ENCODE results near the gene KCNMB2.

Gene KCNMB2

DNA sequence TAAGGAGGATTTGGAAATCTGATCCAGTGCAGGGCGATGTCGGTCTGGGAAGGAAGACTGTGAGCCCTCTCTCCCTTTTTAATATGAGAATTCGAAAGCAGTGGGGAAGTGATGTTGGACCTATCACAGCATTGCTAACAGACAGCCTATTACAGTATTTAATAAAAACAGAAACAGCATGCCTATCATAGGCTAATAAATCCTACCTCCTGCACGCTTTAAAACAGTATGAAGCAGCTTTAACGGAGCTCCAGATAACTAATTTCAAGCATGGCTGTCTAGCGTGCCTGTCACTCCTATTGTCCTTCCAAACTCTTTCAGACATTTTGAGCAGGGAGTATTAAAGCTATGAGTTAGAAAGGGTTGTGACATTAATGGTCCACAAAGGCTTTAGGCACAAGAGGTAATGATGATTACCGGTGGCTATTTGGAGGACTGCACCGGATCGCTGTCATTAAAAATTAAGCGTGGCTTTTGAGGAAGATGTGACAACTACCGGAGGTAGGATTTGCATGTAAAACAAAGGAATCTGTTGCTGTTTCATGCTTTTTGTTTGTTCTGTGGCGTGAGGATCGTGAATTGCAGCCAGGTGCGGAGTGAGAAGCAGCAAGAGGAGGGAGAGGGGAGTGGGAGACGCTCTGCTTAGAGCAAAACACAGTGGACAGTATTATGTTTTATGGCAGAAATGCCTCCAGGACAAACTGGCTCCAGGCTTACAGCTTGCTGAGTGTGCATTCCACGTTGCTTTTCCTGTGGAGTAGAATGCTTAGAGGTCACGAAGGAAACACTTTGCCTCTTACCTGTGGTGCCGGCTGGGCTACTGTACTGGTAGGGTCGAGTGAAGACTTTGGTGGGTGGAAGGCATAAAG is at the start of gene KCNMB2:
KCNMB2 (plus strand) TSS at position 226 of the 869 bp plus-strand sequence.
- H3K4me3 Mint-ChIP-seq, result peak within 1 kb of the TSS; percentile 25
- no peak within 1 kb of the TSS for H3K27ac Mint-ChIP-seq
- H3K27me3 Mint-ChIP-seq, result peaks cover 49% of the 10 kb centered on the region
- H3K36me3 Mint-ChIP-seq (ENCODE audit: low read depth), result no peaks in the 10 kb centered on the region
- peaks cover 1% of the 10 kb centered on the region for H3K9me3 Mint-ChIP-seq
- peaks cover 4% of the 10 kb centered on the region for H3K4me1 Mint-ChIP-seq (ENCODE audit: low read depth)

DNA sequence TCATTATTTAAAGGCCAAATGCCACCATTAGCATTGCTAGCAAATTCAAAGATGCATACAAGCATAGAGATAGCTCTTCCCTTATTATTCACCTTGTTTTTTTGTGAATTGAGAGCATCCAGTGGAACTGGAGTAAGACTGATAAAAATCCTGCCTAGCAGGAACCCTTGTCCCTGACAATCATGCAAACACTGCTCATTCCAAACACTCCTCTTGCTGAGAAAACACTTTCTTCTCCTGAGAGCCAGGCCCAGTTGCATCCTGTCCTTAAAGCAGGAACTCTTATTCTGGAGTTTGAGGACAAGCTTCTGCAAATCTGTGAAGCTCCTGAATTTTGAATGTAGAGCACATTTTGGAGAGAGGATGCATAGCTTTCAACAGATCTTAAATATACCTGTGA is 49.3 kb upstream of the KCNMB2 start:
- Mint-ChIP-seq H3K27ac (no peak overlapping the region), H3K9me3 (no peaks in the 10 kb centered on the region), H3K36me3 (ENCODE audit: low read depth) (no peaks in the 10 kb centered on the region), H3K4me1 (ENCODE audit: low read depth) (no peaks in the 10 kb centered on the region), H3K27me3 (peaks cover 11% of the 10 kb centered on the region), H3K4me3 (no peak overlapping the region)

DNA sequence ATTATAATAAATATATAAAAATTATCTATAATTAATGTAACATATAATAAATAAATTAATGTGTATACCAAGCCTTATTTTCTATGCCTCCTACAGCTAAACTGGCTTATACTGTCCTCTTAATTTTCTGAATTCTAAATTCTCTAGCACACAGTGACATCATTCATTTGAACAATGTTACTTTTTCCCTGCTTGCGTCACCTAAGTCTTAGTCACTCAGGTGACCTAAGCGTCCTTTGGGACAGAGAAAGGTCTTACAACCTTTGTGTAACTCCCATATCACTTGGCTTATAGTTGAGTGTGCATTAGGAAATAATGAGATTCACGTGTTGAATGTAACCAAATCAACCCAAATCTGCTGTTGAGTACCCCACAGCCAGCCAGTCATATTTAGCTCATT is 48.5 kb upstream of the KCNMB2 start:
- Mint-ChIP-seq H3K4me3 (no peak overlapping the region), H3K36me3 (ENCODE audit: low read depth) (no peaks in the 10 kb centered on the region), H3K4me1 (ENCODE audit: low read depth) (no peaks in the 10 kb centered on the region), H3K9me3 (no peaks in the 10 kb centered on the region), H3K27me3 (peaks cover 7% of the 10 kb centered on the region), H3K27ac (no peak overlapping the region)

DNA sequence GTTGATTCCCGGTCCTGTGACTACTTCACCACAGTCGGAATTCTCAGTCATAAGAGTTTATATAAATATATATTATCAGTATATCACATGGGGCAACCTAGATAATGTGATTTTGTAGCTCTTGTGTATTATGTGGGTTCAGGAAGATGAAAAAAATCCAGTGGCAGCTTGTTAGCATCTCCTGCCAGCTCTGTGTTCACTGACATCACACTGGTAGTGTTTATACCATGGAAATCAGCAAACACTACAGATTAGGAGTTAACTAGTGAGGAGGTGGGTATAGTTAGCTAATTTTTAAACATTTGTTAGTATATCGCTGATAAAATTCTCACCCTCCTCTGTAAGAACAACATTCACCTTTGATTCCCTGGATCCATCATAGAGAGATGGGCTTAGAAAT is 44.5 kb upstream of the KCNMB2 start:
- Mint-ChIP-seq H3K27ac (no peak overlapping the region), H3K4me1 (ENCODE audit: low read depth) (no peaks in the 10 kb centered on the region), H3K27me3 (no peaks in the 10 kb centered on the region), H3K4me3 (no peak overlapping the region), H3K36me3 (ENCODE audit: low read depth) (no peaks in the 10 kb centered on the region), H3K9me3 (peaks cover 7% of the 10 kb centered on the region)

DNA sequence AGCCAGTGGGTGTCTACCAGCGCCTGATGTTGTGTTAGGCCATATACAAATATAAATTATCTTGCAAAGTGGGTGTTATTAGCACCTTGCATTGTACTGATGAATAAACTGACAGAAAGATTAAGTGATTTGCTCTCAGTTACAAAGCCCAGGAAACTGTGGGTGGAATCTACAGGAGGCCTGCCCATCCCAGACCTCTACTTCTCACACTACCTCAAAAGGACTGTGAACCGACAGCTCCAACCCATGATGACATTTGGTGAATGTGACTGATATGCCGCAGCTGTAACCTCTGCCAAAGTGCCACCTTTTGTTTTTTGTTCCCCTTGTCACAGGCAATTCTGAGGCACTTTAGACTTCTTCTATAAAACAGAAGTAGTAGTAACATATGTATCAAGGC is 43.7 kb upstream of the KCNMB2 start:
- no peaks in the 10 kb centered on the region for H3K4me1 Mint-ChIP-seq (ENCODE audit: low read depth)
- H3K27me3 Mint-ChIP-seq, result no peaks in the 10 kb centered on the region
- H3K4me3 Mint-ChIP-seq, result no peak overlapping the region
- H3K27ac Mint-ChIP-seq, result no peak overlapping the region
- H3K9me3 Mint-ChIP-seq, result peaks cover 7% of the 10 kb centered on the region
- H3K36me3 Mint-ChIP-seq (ENCODE audit: low read depth), result no peaks in the 10 kb centered on the region

DNA sequence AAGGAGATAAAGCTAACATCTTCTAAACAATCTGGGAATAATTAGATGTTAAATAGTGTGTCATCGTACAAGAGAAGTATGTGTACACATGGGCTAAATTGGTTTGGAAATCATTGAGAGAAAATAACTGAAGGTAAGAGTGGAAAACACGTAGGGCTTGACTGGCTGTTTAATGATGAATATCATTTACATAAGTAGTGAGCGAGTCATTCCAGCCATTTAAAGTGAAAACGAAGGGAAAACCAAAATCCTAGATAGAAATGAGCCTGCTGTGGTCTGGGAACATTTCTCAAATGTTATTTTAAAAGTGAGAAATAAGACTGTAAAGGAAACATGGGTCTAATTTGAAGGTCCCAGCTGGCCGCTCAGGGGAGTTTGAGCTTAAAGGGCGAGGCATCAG is 41.9 kb upstream of the KCNMB2 start:
- H3K4me3 Mint-ChIP-seq, result no peak overlapping the region
- H3K27me3 Mint-ChIP-seq, result no peaks in the 10 kb centered on the region
- H3K9me3 Mint-ChIP-seq, result peaks cover 12% of the 10 kb centered on the region
- H3K27ac Mint-ChIP-seq, result no peak overlapping the region
- H3K36me3 Mint-ChIP-seq (ENCODE audit: low read depth), result no peaks in the 10 kb centered on the region
- no peaks in the 10 kb centered on the region for H3K4me1 Mint-ChIP-seq (ENCODE audit: low read depth)

DNA sequence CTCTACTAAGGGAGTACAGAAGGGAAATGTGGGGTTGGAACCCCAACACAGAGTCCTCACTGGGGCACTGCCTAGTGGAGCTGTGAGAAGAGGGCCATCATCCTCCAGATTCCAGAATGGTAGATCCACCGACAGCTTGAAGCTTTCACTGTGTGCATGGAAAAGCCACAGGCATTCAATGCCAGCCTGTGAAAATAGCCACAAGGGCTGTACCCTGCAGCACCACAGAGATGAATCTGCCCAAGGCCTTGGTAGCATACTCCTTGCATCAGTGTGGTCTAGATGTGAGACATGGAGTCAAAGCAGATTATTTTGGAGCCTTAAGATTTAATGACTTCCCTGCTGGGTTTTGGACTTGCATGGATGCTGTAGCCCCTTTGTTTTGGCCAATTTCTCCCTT is 39.3 kb upstream of the KCNMB2 start:
- Mint-ChIP-seq H3K27me3 (no peaks in the 10 kb centered on the region), H3K36me3 (ENCODE audit: low read depth) (no peaks in the 10 kb centered on the region), H3K27ac (no peak overlapping the region), H3K9me3 (peaks cover 12% of the 10 kb centered on the region), H3K4me3 (no peak overlapping the region), H3K4me1 (ENCODE audit: low read depth) (no peaks in the 10 kb centered on the region)

DNA sequence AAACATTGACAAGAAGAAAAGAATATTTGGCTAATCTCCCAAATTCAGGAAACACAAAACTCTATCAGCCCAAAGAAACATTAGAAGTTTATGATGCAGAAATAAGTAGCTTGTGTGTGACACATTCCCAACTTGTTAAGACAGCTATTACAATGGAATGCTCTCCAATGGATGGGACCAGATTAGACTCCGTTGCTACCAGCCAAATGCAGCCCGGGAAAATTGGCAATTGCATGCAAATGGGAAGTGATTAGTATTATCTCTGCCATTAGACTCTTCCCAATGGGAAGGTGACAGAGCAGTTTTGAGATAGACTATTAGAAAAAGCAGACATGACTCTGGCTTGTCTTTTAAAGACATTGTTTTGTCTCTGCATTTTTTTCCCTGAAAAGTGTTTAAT is 37.4 kb upstream of the KCNMB2 start:
- H3K36me3 Mint-ChIP-seq (ENCODE audit: low read depth), result no peaks in the 10 kb centered on the region
- no peak overlapping the region for H3K27ac Mint-ChIP-seq
- H3K9me3 Mint-ChIP-seq, result peaks cover 12% of the 10 kb centered on the region
- H3K4me3 Mint-ChIP-seq, result no peak overlapping the region
- no peaks in the 10 kb centered on the region for H3K27me3 Mint-ChIP-seq
- no peaks in the 10 kb centered on the region for H3K4me1 Mint-ChIP-seq (ENCODE audit: low read depth)

DNA sequence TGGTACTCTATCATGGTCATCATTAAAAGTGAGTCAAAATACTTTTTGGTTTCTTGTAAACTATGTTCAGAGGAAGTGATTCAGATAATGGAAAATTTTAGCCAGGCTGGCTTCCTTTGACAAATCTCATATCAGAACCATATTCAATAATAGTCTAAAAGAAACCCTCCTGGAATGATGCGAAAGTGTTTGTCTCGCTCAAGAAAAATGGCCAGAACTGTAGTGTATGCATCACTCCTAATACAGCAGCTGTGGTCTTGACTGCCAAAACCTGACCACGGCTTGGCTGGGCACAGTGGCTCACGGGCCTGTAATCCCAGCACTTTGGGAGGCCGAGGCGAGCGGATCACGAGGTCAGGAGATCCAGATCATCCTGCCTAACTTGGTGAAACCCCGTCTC is 35.6 kb upstream of the KCNMB2 start:
- no peaks in the 10 kb centered on the region for H3K36me3 Mint-ChIP-seq (ENCODE audit: low read depth)
- H3K27ac Mint-ChIP-seq, result no peak overlapping the region
- H3K27me3 Mint-ChIP-seq, result no peaks in the 10 kb centered on the region
- no peaks in the 10 kb centered on the region for H3K4me1 Mint-ChIP-seq (ENCODE audit: low read depth)
- H3K9me3 Mint-ChIP-seq, result peaks cover 9% of the 10 kb centered on the region
- no peak overlapping the region for H3K4me3 Mint-ChIP-seq

DNA sequence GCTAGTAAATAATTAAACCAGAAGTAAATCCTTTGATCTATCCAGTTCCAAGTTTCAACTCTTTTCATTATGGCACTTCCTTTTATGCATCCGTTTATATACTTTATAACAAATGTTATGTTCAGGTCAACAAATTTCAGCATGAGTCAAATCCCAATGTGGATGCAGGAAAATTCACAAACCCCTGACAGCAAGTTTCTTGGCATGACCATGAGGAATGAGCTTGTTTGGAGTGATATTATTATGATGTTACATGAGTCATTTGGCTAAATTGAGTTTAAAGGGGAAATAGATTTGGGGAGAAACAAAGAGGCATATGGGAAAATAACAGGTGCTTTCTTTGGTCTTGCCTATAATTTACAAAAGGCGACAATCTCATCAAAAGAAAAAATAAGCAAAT is 32.1 kb upstream of the KCNMB2 start:
- no peaks in the 10 kb centered on the region for H3K36me3 Mint-ChIP-seq (ENCODE audit: low read depth)
- H3K9me3 Mint-ChIP-seq, result no peaks in the 10 kb centered on the region
- no peak overlapping the region for H3K4me3 Mint-ChIP-seq
- no peaks in the 10 kb centered on the region for H3K27me3 Mint-ChIP-seq
- H3K4me1 Mint-ChIP-seq (ENCODE audit: low read depth), result no peaks in the 10 kb centered on the region
- H3K27ac Mint-ChIP-seq, result no peak overlapping the region

DNA sequence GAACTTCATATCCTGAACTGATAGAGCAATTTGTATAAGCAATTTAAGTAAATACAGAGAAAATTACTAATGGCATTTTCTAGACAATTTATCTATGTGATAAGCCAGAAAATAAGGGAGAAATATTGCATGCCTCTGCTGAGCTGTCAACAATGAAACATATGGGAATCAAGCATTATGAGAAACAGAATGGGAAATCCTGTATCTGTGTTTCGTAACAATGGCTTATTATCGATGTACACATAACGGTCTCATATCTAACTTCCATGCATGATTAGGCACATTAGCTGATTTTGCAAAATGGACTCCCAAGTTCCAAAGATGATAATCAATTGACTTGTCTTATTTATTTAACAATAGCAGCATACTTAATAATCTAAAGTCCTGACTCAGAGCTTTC is 30.4 kb upstream of the KCNMB2 start:
- Mint-ChIP-seq H3K27me3 (no peaks in the 10 kb centered on the region), H3K4me3 (no peak overlapping the region), H3K9me3 (no peaks in the 10 kb centered on the region), H3K36me3 (ENCODE audit: low read depth) (no peaks in the 10 kb centered on the region), H3K4me1 (ENCODE audit: low read depth) (no peaks in the 10 kb centered on the region), H3K27ac (no peak overlapping the region)

DNA sequence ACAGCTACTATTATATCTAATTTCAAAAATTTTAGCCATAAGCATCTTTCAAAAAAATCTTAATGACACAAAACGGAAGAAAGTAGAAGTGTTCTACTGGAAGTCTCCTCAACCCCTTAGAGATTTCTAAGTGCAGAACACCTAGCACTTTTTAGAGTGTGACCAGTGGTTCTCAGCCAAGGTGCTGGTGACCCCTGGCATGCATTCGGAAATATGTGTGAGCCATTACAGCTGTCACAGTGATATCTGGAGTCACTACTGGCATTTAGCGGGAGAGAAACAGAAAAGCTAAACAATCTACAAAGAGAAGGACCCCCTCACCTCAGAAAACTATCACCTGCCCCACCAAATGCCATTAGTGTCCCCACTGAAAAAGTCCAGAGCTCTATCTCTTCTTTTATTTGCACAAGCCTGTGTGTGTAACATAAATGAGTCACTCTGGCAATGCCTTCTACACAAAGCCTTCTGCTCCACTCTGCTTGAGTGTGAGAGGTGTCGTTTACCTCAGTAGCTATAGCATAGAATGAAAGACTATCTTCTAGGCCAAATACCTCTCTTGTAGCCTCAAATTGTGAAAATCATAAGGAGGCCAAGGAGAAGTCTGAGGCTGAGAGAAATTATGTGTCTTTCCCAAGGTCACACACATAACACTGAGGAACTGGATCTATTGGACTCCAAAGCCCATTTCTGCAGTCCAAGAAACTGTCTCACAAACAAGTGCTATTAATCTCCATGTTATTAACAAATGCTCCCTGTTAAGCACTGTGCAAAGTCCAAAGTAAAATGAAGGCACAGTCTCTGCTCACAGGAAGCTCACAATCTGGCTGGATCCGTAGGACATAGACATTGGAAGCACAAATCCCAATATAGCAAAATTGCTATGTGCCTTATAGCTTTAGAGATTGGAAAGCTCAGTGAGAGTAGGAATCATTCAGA is 28.5 kb upstream of the KCNMB2 start:
- Mint-ChIP-seq H3K4me1 (ENCODE audit: low read depth) (no peaks in the 10 kb centered on the region), H3K27me3 (no peaks in the 10 kb centered on the region), H3K36me3 (ENCODE audit: low read depth) (no peaks in the 10 kb centered on the region), H3K4me3 (no peak overlapping the region), H3K9me3 (no peaks in the 10 kb centered on the region), H3K27ac (no peak overlapping the region)

DNA sequence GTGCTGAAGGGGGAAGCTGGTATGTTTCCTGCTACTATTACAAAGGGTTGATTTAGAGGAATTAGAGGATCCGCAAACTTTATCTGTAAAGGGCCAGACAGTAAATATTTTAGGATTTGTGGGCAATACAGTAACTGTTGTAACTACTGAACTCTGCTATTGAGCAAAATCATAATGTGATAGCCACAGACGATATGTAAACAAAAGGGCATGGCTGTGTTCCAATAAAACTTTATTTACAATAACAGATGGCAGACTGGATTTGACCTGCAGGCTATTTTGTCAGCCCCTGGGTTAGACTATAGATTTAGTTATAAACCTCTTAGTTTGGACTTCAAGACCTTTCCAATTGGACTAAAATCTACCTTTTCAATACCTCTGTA is 27.8 kb upstream of the KCNMB2 start:
- H3K36me3 Mint-ChIP-seq (ENCODE audit: low read depth), result no peaks in the 10 kb centered on the region
- no peaks in the 10 kb centered on the region for H3K27me3 Mint-ChIP-seq
- H3K9me3 Mint-ChIP-seq, result no peaks in the 10 kb centered on the region
- H3K4me3 Mint-ChIP-seq, result no peak overlapping the region
- H3K27ac Mint-ChIP-seq, result no peak overlapping the region
- H3K4me1 Mint-ChIP-seq (ENCODE audit: low read depth), result no peaks in the 10 kb centered on the region

DNA sequence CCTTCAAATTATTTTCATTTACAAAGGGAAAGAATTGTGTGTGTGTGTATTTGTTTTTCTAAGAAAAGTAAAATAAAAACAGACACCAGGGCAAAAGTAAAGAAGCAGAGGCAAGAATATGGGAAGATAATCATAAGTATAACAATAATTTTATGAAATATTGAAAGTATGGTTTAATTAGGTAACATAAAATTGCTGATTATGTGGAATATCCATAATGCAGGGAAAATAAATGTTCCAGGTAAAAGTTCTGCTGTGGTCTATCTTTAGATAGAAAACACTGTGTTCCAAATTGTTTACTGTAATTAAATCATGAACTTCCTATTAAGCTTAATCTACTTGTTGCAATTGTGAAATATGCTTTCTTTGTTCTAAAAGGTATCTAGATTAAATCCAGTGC is 25.7 kb upstream of the KCNMB2 start:
- Mint-ChIP-seq H3K9me3 (no peaks in the 10 kb centered on the region), H3K27me3 (no peaks in the 10 kb centered on the region), H3K36me3 (ENCODE audit: low read depth) (no peaks in the 10 kb centered on the region), H3K4me3 (no peak overlapping the region), H3K4me1 (ENCODE audit: low read depth) (no peaks in the 10 kb centered on the region), H3K27ac (no peak overlapping the region)

DNA sequence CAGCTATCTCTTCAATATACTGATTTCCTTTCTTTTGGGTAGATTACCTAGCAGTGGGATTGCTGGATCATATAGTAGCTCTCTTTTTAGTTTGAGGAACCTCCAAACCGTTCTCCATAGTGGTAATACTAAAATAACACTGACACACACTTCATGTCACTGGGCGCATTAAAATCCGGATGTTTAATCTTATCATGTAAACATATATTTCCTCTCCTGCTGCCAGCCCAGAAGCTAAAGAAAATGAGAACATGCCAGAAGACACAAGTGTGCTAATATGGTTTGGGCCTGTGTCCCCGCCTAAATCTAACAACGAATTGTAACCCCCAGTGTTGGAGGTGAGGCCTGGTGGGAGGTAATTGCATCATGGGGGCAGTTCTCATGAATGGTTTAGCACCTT is 23.6 kb upstream of the KCNMB2 start:
- no peaks in the 10 kb centered on the region for H3K36me3 Mint-ChIP-seq (ENCODE audit: low read depth)
- H3K27me3 Mint-ChIP-seq, result no peaks in the 10 kb centered on the region
- H3K27ac Mint-ChIP-seq, result no peak overlapping the region
- no peak overlapping the region for H3K4me3 Mint-ChIP-seq
- H3K9me3 Mint-ChIP-seq, result no peaks in the 10 kb centered on the region
- H3K4me1 Mint-ChIP-seq (ENCODE audit: low read depth), result no peaks in the 10 kb centered on the region

All from stimulated activated naive CD8-positive, alpha-beta T cell treated with anti-CD3 and anti-CD28 coated beads, Interleukin-15, Interleukin-2, amounts not matched to agents 100 ng/mL and 50 ng/mL, for 24 hours (primary cell).